Brain microvascular endothelial cell (primary cell): ENCODE data around the gene FBLN5.

Experiments
- DNase-seq: peaks from one replicate; pipeline ENCODE4 v3.0.0-alpha.2; 2020
- H3K27ac ChIP-seq: fragments of 250-450 bp; sonication (Bioruptor Pico); 2 replicates; pipeline ENCODE4 v1.5.1; 2020; ENCODE audit warnings: mild to moderate bottlenecking, moderate library complexity
- H3K27me3 ChIP-seq: fragments of 250-450 bp; sonication (Bioruptor Pico); replicated peaks from 2 replicates; pipeline ENCODE4 v1.5.1; 2020; ENCODE audit warnings: mild to moderate bottlenecking
- H3K36me3 ChIP-seq: fragments of 250-450 bp; sonication (Bioruptor Pico); replicated peaks from 2 replicates; pipeline ENCODE4 v1.5.1; 2020; ENCODE audit warnings: mild to moderate bottlenecking
- H3K4me3 ChIP-seq: 2 replicates; pipeline ENCODE4 v1.5.1; 2011; ENCODE audit warnings: low read depth, mild to moderate bottlenecking, control low read depth, low read length, moderate library complexity
- in situ Hi-C: cut with HindIII; loops from 2 replicates; pipeline ENCODE4 v1.10.0; 2017; ENCODE audit warnings: low sequenced_read_pairs, low pct_ligation_motif_present
- TF ChIP-seq, protein P1 (sequence below): IDR thresholded peaks from 2 replicates; pipeline ENCODE4 v1.5.1; 2011; ENCODE audit warnings: low read depth, mild to moderate bottlenecking, moderate library complexity, low read length, control low read depth, inconsistent platforms; ENCODE audit errors: missing control alignments

Gene FBLN5

DNA sequence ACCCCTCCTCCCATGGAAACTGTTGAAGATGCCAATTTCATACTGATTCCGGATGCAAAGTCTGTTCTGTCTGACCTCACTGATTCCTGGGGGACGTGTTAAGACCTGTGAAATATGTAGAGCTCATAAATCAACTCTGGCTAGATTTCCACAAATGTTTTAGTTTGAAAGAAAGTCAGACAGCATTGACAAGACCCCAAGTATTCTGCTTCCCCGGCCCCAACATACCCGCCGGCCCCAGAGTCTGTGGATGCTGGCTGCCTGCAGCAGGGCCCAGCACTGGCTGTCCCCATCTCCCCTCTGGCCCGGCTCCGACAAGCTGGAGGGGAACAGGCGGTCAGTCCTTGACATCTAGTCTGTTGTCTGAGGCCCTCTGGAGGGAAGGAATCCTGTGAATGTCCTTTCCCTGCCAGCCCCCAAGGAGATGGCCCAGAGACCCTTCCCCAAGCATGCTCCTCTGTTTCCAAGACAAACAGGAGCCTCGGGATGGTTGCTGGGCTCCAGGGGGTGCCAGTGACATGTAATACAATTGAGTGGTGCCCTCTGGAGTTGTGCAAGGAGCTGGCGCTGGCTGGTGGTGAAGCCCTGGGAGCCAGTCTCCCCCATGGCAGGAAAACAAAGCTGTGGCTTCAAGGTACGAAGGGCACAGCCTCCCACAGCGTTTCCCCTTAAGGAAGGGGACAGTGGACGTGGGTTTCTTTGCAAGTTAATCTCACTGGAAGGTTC, 22.3 kb downstream of the FBLN5 start:
- Histone ChIP-seq H3K27me3 (no peaks in the 10 kb centered on the region), H3K36me3 (no peaks in the 10 kb centered on the region), H3K4me3 (no peak overlapping the region), H3K27ac (no peak overlapping the region)
- DNase-seq, result no peak
- TF ChIP-seq, protein P1, sequence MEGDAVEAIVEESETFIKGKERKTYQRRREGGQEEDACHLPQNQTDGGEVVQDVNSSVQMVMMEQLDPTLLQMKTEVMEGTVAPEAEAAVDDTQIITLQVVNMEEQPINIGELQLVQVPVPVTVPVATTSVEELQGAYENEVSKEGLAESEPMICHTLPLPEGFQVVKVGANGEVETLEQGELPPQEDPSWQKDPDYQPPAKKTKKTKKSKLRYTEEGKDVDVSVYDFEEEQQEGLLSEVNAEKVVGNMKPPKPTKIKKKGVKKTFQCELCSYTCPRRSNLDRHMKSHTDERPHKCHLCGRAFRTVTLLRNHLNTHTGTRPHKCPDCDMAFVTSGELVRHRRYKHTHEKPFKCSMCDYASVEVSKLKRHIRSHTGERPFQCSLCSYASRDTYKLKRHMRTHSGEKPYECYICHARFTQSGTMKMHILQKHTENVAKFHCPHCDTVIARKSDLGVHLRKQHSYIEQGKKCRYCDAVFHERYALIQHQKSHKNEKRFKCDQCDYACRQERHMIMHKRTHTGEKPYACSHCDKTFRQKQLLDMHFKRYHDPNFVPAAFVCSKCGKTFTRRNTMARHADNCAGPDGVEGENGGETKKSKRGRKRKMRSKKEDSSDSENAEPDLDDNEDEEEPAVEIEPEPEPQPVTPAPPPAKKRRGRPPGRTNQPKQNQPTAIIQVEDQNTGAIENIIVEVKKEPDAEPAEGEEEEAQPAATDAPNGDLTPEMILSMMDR, result no peak
- in situ Hi-C loops, result no loop called here

- H3K4me3 ChIP-seq, result no peak overlapping the region
Measured at GRCh38 chr14:91920526-91920925, 27.0 kb downstream of the FBLN5 start.

GRCh38 chr14:91919814-91920213, 27.7 kb downstream of the FBLN5 start:
- Histone ChIP-seq H3K27ac (no peak overlapping the region), H3K36me3 (no peaks in the 10 kb centered on the region), H3K4me3 (no peak overlapping the region), H3K27me3 (no peaks in the 10 kb centered on the region)
- TF ChIP-seq, protein P1, result no peak
- peak; percentile 28 for DNase-seq
- in situ Hi-C loops, result no loop called here

More at GRCh38 chr14:91920526-91920925, 27.0 kb downstream of the FBLN5 start:
- H3K27me3 ChIP-seq, result no peaks in the 10 kb centered on the region
- DNase-seq, result no peak
- no peaks in the 10 kb centered on the region for H3K36me3 ChIP-seq
- in situ Hi-C loops, result no loop called here
- TF ChIP-seq, protein P1, result no peak
- H3K27ac ChIP-seq, result no peak overlapping the region

DNA sequence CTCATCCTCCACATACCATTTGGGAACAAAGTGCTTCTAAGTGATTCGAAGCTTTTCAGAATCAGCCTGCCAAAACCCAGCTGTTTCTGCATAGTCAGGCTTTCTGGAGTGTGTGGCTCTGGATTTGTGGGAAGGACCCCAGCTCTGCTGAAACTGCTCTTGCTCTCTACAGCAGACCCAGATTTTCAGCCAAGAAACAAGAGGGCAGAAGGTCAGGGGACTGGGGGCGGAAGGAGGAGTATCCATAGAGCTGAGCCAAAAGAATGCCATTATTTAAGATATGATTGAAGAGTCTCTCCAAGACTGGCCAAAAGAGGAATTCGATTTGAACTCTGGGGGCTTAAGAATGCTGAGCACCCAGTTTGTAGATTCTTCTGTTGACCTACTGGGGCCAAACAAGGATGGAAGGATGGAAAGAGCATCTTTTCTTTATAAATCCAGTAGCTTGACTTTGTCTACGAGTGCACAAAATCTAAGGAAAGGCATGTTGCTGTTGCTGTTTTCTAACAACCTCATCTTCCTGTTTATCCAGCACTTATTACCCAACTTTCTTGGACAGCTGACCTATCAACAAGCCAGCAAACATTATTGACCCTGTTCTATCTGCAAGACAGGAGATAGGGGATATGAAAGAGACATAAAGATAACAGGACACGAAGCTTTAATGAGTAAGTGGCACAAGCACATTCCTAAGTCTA, 29.2 kb downstream of the FBLN5 start:
- Histone ChIP-seq H3K4me3 (no peak overlapping the region), H3K27ac (no peak overlapping the region), H3K27me3 (no peaks in the 10 kb centered on the region), H3K36me3 (no peaks in the 10 kb centered on the region)
- in situ Hi-C loops, result no loop called here
- no peak for DNase-seq
- TF ChIP-seq, protein P1, result no peak

DNA sequence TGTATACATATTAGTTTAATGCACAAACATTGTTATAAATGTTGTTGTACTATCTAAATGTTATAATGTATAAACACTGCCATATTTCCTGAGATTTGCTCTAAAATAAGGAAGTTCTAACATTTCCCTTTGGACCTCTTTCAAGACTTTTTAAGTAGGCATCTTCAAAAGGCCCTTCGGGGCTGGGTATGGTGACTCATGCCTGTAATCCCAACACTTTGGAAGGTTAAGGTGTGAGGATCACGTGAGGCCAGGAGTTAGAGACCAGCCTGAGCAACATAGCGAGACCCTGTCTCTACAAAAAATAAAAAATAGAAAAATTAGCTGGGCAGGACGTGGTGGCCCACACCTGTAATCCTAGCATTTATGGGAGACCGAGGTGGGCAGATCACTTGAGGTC, 35.5 kb downstream of the FBLN5 start:
- Histone ChIP-seq H3K36me3 (no peaks in the 10 kb centered on the region), H3K4me3 (no peak overlapping the region), H3K27ac (no peak overlapping the region), H3K27me3 (no peaks in the 10 kb centered on the region)
- no peak for DNase-seq
- in situ Hi-C loops, result no loop called here
- TF ChIP-seq, protein P1, result no peak
